Measurements from ENCODE around the gene SPINT3.

Gene SPINT3, protein sequence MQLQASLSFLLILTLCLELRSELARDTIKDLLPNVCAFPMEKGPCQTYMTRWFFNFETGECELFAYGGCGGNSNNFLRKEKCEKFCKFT

DNA sequence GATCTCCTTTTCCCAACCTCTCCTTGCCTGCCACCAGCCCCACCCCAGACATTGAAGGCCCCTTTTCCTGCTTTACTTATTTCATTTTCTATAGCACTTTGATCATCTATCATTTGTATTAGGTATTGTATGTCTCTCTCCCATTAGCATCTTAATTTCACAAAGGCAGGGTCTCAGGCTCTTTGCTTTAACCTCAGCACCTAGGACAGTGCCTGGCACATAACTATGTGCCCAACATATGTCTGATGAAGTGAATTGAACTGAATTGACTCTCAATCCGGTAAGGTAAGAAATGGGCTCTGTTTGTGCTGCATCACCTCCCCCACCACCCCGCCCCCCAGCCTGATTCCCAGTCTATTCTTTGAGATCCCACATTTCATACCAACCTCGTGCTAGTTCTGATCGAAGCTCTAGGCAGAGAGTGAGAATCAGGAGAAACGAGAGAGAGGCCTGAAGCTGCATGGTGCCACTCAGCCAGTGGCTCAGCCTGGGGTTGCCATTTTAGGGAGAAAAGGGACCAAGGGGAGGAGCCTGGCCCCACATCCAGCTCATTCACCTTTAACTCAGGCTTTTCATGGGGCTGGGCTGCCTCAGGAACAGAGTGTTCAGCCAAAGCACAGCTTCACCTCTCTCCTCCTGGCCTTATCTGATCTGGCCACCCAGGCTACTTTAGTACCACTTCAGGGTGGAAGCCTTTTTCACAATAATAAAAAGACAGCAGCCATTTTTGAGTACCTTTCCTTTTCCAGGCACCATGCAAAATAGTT lies at the start of gene SPINT3:
TSS of gene SPINT3 (minus strand) at position 476 of the 767 bp plus-strand sequence. CDS start at position 462, 14 bp downstream.
- DNase-seq = no peak

DNA sequence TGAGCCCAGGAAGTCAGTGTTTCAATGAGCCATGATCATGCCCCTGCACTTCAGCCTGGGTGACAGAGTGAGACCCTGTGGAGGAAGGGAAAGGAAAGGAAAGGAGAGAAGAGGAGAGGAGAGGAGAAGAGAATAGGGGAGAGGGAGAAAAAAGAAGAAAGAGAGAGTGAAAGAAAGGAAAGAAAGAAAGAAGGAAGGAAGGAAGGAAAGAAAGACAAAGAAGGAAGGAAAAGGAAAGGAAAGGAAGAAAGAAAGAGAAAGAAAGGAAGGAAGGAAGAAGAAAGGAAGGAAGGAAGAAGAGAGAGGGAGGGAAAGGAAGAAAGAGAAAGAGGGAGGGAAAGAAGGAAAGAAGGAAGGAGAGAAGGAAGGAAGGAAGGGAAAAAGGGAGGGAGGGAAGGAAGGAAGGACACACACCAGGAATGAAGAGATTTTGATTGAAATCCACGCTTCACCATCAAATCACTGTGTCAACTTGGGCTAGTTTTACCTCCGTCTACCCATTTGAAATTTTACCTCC lies 49.4 kb upstream of the SPINT3 start:
- DNase-seq = no peak

DNA sequence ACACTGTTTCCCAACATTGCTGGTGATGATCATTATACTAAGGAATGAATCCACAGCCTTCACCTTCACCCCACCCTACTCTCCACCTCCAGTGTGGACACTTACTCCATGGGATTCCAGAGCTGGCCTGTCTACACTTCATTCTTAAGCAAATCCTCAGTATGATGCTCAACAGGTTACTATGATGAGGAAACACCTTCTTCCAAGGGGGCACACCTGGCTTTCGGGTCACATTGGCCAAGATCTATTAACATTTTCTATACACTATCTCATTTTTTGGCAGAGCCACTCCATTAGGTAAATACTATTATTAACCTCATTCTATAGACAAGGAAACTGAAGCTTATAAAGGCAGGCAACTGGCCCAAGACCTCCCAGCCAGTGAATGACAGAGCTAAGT lies 39.8 kb upstream of the SPINT3 start:
- no peak for DNase-seq

DNA sequence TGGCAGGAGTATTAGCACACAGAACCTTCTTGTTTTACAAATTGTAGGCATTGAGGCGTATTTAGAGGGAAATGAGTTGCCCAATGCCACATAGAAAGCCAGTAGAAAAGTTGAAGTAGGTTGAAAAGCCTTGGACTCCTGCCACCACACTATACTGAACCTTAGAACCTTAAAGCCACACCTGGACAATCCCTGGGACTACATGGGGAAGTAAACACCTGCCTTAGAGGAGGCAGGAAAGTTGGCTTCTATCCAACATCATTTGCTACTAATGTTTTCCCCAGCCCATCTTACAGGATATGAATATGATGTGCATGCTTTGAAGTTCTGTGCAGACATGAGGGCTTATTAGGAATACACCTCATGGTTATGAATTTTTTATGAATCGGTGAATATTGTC lies 37.0 kb upstream of the SPINT3 start:
- DNase-seq = no peak

DNA sequence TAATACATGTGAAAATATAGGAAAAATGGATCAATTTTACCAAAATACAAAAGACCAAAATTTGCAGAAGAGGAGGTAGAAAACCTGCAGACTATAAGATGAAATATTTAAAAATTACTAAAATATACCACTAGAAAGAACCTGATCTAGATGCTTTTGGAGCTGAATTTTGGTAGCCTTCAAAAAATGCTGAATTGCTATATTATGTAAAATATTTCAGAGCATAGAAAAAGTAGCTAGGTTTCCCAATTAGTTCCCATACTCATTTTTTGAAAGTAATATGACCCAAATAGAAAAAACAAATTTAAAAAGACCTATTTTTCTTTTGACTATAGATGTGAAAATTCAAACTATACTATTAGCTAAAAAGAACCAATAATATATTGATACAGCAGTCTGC lies 35.3 kb upstream of the SPINT3 start:
- no peak for DNase-seq

DNA sequence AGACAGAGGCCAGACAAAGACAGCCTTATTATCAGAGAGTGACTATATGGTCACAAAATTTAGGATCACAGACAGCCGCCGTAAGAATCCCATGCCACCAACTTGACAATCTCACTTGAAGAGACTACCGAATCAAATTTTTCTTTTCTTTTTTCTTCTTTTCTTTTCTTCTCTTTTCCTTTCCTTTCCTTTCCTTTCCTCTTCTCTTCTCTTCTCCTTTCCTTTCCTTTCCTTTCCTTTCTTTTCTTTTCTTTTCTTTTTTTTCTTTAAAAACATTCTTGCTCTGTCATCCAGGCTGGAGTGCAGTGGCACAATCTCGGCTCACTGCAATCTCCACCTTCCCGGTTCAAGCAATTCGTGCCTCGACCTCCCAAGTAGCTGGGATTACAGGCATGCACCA lies 33.0 kb upstream of the SPINT3 start:
- no peak for DNase-seq

DNA sequence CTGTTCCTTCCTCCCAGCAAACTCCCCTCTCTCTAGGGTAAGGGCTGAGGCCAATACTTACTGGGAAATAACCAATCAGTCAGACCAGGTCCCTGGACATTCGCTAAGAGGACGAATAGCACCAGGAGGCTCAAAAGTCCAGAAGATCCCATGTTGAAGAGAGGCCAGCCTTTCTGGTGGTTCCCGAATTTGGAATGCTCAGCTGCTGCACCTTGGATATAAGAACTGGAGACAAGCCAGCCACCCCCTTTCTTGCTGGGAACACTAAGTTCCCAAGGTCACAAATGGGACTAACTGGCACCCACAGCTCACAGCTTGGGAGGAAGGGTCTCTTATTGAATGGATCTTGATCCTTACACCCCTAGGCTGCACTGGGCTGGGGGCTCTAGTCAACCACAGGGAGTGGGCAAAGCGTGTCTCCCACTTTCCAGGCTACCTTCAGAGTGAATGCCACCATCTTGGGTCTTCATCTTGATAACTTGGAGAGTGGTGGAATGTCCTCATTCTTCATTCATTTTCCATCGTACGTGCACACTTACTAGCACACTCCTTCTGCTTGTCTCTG lies 31.9 kb upstream of the SPINT3 start, which contains the start of gene EPPIN:
TSS of gene EPPIN (minus strand) at position 196 of the 565 bp plus-strand sequence. CDS start at position 152, 44 bp downstream.
- DNase-seq = no peak

DNA sequence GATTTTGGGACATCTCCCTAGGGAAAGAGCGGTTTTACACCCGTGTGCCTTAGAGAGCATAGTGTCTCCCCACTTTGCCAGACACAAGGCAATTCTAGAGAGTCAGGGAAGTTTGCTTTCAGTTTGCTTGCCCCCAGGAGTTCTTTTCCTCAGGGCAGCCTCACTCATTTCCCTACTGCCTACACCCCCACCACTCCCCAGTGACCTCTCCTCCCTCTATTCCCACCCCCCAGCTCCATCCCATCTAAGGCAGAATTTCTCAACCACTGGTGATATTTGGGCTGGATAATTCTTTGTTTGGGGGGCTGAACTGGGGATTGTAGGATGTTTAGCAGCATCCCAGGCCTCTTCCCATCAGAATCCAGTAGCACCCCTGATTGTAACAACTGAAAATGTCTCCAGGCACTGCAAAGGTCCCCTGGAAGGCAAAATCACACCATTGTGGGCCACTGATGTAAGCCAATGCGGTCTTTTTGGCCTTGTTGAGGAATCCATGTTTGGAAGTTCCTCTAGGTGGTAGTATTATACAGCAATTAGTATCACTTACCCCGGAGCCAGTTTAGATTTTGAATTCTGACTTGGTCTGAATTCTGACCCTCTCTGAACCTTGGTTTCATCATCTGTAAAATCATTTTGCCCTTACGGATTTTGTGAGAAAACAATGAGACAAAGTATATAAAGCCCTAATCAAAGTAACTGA lies 30.5 kb upstream of the SPINT3 start:
- DNase-seq = peak; percentile 21

DNA sequence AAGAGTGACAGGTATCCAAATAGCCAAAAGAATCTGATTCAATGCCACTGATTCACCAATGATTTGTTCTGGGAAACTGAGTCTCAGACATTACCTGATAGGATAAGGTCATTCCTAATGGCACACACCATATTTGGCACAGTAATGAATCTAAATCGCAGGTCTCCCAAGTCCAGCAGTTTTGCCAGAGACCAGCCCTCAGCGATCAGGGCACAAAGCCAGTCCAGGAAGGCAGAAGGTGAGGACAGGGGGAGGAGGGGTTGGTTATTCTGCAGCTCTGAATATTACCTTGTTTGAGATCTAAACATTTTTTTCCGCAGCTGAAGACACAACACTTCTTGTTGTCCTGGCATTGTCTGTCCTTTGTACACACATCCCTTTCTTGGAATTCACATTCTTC lies 29.9 kb upstream of the SPINT3 start:
- DNase-seq = no peak

DNA sequence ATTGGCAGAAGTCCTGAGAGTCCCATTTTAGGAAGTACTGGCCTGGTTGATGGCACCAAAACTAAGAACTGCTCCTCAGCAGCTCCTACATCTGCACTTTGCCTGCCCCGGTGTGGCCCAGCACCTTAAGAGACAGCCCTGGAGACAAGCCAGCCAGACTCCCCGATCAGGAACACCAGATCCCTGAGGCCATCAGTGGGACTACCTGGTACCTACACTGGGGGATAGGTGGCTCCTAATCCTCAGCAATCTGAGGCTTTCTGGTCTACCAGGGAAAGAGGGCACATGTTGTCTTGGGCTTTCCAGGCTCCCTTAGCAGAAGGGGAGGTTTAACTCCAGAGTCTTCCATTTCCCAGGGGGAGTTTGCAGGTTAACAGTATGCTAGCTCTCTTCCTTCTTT lies 24.0 kb upstream of the SPINT3 start, which contains the start of gene WFDC6:
TSS of gene WFDC6 (minus strand) at position 101 of the 400 bp plus-strand sequence. CDS start at position 26, 75 bp downstream.
- DNase-seq = no peak

DNA sequence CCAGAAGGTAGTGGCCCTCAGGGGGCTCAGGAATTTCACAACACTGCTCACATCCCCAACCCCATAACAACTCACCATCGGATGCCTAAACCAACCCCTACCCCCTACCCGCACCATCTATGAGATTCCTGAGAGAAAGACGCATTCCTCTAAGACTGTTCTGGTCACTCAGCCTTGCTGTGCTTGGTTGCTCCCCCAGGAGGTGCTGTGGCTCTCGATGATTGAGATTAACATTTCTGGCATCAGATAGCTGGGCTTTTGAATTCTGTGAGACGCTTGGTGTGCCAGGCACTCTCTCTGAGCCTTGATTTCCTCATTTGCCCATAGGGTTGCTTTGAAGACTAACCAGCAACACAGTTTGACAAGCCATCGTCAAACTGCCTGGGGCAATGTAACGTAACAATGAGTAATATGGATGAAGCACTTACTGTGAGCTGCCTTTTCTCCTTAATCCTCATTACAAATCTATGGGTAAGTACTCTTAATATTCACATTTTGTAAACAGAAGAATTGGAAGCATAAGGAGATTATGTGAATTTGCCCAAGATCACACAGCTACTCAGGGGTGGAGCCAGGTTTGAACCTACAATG lies 22.9 kb upstream of the SPINT3 start:
- no peak for DNase-seq

DNA sequence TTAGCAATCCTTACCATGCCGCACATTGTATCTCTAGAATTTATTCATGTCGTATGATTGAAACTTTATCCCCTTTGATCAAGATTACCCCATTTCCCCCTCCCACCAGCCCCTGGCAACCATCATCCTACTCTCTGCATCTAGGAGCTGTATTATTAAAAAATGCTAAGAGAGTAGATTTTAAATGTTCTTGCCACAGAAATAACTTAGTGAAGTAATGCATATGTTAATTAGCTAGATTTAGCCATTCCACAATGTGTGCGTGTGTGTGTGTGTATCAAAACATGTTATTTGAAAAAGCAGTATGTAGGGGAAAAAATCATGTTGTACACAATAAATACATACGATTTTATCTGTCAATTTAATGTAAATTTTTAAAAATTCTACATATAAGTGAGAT lies 11.9 kb upstream of the SPINT3 start:
- no peak for DNase-seq

DNA sequence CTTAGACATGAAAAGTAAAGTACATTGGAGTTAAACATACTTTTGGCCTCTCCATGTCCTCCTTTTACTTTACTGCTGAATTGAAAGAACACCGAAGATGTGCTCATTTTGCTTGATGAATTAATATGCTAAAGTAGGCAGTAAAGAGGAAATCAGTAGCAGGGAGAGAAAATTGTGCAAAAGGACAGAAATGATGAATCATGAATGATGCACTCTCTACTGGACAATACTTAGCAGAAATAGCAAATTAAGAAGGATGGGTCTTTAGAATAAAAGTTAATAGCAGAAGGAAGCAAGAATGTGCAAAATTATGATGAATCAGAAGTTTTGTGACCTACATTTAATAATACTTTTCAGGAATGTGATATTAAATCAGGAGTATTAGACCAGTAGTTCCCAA lies 8.4 kb upstream of the SPINT3 start:
- DNase-seq = peak; percentile 50

DNA sequence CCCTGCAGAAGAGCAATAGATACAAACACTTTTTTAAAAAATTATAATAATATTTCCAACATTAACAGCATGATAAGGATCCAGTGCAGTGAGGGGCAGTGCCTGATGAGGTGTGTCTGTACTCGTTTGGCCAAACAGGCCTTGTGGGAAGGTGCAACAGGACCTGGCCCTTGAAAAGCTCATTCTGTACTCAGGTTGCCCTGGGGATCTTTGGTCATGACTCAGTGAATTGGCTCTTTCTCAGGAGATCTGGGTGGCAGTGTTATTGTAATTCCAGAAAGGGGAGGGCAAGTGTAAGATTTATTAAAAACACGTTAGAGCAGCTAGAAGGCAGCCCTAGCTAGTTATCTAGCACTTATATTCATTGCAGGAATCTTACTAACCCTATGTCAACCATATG lies 2.9 kb upstream of the SPINT3 start:
- DNase-seq = no peak

DNA sequence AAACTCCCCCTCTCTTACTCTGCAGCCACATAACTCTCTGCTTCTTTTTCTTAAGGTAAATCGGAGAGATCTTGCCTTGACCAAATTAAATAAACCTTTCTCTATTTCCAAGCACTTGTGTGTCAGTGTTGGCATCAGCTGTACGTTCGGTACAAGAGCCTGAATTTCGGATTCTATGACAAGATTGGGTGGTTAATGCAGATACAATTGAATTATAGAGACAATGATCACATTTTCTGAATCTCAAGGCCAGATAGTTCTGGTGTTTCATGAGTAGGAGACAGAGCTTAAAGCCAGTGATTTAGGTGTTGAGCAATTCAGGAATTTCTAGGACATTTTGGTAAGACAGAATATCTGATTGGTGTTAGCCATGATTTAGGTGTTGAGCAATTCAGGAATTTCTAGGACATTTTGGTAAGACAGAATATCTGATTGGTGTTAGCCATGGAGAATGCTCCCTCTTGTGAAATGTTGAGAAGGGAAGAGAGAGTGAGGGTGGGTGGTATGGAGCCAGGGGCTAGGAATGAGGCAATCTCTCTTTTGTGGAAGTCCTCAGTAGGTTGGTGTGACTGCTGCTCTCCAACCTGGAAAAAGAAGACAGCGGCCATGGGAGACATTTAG lies 5.1 kb downstream of the SPINT3 start:
- peak; percentile 54 for DNase-seq

DNA sequence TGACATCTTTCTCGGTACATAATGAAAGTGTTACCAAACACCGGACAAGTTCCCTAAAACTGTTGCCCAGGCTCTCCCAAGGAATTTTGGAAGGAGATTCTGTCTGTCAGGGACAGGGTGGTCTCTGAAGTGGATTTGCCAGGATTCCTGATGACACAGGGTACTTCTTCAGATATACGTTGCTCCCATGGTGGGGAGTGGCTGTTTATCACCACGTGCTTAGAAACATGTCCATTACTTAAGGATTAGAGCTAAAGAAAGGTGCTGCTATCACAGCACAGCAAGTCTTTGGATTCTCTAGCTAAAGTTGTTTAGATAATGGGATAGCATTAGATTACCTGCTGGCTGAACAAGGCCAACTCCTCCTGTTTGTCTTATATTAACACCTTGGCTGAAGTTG lies 6.3 kb downstream of the SPINT3 start:
- DNase-seq = no peak

DNA sequence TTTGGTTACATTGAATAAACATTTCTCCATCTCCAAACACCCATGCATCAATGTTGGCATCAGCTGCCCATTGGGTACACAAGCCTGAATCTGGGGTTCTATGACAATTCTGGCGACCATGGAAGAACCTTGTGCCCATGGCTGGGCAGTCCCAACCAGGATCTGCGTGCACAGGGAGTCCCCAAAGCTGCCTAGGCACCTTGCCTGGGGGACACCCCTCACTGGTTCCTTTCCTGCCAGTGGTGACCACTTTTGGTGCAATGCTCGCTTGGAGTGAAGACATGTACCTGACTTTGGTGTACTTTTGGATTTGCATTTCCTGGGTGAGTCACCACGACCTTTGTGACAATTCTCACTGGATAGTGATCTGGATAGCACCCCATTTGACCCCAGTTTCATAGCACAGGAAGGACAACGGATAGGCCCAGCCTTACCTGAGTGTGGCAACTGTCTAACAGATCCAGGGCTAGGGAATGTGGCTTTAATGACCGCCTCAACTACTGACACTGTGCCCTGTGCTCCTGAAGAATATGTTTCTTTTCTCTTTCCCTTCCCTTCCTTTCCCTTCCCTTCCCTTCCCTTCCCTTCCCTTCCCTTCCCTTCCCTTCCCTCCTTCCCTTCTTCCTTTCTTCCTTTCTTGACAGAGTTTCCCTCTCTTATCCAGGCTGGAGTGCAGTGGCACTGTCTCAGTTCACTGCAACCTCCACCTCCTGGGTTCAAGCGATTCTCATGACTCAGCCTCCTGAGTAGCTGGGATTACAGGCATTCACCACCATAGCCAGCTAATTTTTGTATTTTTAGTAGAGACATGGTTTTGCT lies 7.1 kb downstream of the SPINT3 start:
- no peak for DNase-seq

DNA sequence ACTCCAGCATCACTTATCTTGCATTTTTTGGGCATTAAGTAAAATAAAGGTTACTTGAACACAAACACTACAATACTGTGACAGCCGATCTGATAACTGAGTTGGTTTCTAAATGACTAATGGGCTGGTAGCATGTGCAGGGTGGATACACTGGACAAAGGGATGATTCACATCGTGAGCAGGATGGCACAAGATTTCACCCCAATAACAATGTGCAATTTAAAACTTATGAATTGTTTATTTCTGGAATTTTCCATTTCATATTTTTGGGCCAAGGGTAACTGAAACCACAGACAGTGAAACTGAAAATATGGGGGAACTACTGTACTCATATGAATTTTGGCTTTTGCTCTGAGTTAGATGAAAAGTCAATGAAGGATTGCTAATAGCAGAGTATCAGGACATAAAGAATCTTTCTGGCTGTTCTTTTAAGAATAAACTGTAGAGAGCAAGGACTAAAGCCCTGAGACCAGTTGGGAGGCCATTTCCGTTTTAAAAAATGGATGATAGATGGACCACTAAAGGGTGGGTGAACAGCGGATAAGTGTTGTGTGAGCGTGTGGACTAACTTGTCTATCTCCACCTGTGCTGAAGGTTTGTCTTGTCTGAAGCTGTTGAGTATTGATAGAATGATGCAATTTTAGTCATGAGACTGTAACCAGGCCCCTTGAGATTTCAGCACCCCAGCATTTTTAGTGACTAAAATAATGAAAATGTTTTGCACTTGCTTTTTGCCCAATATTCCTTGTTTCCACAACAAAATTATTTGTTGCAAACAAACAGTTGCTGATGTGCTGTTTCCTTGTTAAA lies 8.2 kb downstream of the SPINT3 start:
- peak; percentile 79 for DNase-seq

DNA sequence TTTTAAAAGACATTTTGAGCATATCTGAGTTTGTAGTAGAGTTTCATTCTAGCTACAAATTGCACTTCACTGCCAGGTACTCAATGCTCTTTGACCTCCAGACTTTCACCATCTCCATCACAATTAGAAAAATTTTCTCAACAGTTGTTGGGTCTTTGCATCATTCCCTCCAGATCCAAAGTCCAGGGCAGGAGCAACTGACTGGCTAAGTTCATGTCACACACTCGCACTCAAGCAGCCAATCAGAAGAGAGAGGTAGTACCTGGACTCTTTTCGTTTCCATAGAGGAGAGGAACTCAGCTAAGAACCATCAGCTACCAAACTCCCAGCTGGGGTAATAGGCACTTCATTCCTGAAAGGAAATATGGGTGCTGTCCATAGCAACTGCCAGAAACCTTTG lies 9.0 kb downstream of the SPINT3 start:
- no peak for DNase-seq

DNA sequence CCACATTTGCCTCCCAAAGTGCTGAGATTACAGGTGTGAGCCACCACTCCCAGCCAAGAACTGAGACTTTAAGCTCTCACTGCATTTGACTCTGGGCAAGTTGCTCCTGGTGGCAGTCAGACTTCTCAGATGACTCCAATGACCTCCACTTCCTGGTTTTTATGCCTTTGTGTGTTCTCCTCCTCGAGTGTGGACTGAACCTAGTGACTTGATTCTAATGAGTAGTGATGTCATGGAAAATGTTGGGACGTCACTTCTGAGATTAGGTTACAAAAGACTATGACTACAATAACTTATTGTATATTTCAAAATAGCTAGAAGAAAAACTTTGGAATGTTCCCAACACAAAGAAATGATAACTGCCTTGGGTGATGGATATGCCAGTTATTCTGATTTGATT lies 12.0 kb downstream of the SPINT3 start:
- peak; percentile 64 for DNase-seq

DNA sequence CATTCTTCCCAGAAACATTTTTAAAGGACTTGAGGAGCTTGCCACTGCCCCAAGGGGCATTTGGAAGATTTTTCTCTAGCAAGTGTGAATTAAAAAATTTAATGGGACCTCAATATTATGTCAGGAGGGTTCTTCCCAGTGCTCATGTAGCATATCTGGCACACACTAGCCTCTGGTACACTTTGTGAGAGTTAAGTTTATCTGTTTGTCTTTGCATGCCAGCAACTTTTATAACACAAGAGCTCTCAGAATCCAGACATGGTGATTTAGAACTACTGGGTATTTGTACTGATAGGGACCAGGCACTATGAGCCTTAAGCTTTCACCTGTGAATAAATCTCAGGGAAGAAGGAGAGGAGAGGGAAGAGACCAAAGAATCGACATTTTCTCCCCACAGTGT lies 12.9 kb downstream of the SPINT3 start:
- DNase-seq = no peak

All from suppressor macrophage treated with lipopolysaccharide for 4 hours (primary cell).